NCI-H460 (cell line): ENCODE data around the gene CALML5. TPM values are rescaled to one million over a fixed set of nuclear protein-coding genes. Genes with fewer than 3 reads are reported as not detected.

Experiments
- DNase-seq: peaks from one replicate; pipeline ENCODE4 v3.0.0-alpha.2; 2016; ENCODE audit warnings: low read depth; ENCODE audit errors: extremely low read depth
- polyA plus RNA-seq: library from polyadenylated mRNA; depleted of rRNA; stranded (reverse); fragments of >200 nt; gene quantifications from 2 replicates; pipeline ENCODE4 v1.2.3, GENCODE V29; 2014; cell fraction: nucleus; rRNA removed
- total RNA-seq: library from RNA; depleted of rRNA; stranded (reverse); fragments of >200 nt; shearing (Covaris generic); gene quantifications from 2 replicates; pipeline ENCODE4 v1.2.3, GENCODE V29; 2014; rRNA removed

The CALML5 gene, protein sequence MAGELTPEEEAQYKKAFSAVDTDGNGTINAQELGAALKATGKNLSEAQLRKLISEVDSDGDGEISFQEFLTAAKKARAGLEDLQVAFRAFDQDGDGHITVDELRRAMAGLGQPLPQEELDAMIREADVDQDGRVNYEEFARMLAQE
- not detected in 2 replicates for total RNA-seq
- not detected in 2 replicates for polyA plus RNA-seq

- DNase-seq = no peak
These were observed at the start of gene CALML5 for GRCh38 chr10:5499493-5500140. TSS of gene CALML5 (minus strand) at chr10:5499570. CDS start at chr10:5499438, 132 bp downstream.

DNA sequence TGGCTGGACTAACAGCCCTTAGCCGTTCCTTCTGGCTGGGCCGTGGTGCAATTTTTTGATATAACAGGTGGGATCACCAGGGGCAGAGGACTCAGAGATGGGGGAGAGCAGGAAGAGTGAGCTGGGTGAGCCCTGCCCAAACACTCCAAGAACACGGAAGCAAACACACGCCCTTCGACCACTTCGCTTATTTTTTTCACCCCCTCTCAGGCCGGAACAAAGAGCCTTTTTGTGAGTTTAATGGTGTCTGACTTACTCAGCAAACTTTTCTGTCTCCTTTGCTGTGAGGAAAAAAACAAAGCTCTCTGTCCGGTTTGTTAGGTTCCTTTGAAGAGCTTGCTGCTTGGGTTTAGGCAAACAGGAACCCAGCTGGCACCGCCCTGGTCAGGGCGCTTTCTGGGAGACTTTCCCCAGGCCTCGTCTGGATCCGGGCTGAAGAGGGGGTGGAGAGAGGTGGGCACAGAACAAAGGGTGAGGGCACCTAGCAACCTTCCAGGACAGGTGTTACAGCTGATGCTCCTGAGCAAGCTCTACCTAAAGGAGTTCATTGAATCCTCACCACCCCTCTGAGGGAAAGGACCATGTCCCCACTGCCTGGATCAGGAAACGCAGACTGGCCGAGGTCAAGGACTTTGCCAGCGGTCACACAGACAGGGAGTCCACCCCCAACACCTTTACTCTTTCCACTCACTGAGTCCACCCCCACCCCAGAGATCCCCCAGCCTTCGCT lies 48.7 kb upstream of the CALML5 start:
- DNase-seq = no peak

- no peak for DNase-seq
These were observed 48.2 kb upstream of the CALML5 start for GRCh38 chr10:5547681-5547930.

DNA sequence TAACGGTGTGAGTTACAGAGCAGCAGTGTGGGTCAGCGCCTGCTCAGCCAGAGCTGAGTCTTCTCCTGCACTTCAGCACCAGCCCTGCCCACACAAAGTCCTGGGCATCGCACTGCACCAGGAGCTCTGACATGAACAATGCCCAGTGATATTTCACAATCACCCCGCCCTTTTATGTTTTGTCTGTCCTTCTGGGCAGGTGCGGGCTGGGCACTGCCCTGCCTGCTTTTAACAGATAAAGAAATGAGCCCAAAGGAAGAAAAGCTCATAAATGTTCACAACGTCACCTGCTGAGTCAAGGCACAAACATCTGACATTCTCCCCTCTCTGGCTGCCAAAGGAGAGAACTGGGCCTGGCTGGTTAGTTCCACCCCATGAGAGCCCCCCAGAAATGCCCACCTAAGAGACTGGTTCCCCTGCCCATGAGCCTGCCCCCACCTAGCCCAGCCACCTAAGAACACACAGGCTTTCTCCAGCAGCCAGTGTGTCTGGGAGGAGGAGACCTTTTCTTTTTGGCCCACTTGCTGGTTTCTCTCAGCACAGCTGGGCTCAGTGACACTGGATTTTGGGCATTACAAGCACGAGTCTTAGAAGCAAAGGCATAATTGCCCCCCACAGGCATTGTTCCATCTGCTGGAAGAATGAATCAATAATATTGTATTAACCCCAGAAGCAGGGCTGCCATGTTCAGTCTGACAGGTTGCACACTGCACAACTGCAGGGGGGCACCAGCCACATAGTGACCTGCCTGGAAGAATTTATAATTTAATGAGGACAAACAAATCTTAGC lies 47.7 kb upstream of the CALML5 start:
- no peak for DNase-seq

- peak; percentile 74 for DNase-seq
These were observed 46.7 kb upstream of the CALML5 start for GRCh38 chr10:5545778-5546710.

- no peak for DNase-seq
These were observed 46.0 kb upstream of the CALML5 start for GRCh38 chr10:5545426-5545777.

DNA sequence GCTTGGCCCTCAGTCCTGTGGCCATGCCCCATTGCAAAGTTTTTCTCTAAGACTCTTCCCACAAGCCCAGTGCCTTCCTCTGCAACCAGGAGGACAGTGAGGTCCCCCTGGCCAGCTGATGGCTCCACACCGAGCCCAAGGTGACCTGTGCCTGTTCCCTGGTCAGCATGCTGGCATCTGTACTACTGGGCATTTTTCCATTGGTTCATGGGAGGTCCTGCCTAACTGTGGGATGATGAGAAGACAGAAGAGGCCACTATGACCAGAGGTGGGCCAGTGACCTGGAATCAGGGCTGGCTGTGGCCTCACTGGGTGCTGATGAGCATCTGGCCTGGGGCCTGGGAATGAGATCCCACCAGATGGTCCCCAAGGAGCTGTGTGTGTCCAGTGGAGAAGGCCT lies 45.6 kb upstream of the CALML5 start:
- no peak for DNase-seq

GRCh38 chr10:5544216-5544805 lies 44.9 kb upstream of the CALML5 start:
- DNase-seq = no peak

DNA sequence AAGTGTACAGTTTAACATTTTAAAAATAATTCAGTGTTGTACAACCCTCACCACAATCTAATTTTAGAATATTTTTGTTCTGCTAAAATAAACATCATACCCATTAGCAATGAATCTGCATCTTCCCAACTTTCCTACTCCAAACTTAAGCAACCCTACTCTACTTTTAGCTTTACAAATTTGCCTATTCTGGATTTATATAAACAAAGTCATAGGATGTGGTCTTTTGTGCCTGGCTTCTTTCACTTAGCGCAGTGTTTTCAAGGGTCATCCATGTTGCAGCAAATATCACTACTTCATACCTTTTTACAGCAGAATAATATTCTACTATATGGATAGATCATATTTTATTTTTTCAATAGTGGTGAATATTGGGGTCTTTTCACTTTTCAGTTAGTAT lies 44.3 kb upstream of the CALML5 start:
- DNase-seq = no peak

DNA sequence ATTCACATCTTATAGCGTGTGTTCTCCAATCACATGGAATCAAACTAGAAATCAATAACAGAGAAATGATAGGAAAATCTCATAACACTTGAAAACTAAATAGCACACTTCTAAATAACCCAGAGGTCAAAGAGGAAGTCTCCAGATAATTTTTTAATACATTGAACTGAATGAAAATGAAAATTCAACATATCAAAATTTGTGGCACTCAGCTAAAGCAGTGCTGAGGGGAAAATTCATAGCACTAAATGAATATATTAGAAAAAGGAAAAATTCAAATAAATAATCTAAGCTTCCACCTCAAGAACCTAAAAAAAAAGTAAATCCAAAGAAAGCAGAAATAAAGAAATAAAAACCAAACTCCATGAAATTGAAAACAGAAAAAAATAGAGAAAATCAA lies 42.7 kb upstream of the CALML5 start:
- DNase-seq = no peak

GRCh38 chr10:5540891-5541290 lies 41.5 kb upstream of the CALML5 start:
- no peak for DNase-seq

GRCh38 chr10:5540080-5540479 lies 40.7 kb upstream of the CALML5 start:
- DNase-seq = no peak

GRCh38 chr10:5538892-5539651 lies 39.7 kb upstream of the CALML5 start:
- DNase-seq = no peak

DNA sequence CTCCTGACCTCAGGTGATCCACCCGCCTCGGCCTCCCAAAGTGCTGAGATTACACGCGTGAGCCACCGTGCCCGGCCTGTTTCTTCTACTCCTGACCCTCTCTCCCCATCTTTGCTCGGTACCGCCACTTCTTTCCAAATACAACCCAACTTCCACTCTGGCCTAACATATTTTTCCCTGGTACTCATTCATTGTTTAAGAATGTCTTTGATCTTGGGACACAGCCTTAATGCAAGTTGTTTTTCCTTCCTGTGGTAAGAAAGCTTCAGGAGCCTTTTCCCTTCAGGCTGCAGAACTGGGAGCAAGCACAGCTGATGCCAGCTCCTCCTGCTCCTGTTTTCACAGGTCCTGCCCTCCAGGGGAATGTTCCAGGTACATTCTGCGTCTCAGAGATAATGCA lies 39.1 kb upstream of the CALML5 start:
- no peak for DNase-seq

DNA sequence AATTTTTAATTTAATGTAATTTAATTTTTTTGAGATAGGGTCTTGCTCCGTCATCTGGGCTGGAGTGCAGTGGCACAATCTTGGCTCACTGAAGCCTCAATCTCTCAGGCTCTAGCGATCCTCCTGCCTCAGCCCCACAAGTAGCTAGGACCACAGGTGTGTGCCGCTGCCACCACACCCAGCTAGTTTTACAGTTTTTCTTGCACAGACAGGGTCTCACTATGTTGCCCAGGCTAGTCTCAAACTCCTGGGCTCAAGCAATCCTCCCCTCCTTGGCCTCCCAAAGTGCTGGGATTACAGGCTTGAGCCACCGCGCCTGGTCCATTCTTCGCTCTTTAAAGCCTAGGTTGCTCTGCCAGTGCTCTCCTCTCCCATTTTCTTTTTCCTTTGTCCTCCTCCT lies 38.3 kb upstream of the CALML5 start:
- no peak for DNase-seq

DNA sequence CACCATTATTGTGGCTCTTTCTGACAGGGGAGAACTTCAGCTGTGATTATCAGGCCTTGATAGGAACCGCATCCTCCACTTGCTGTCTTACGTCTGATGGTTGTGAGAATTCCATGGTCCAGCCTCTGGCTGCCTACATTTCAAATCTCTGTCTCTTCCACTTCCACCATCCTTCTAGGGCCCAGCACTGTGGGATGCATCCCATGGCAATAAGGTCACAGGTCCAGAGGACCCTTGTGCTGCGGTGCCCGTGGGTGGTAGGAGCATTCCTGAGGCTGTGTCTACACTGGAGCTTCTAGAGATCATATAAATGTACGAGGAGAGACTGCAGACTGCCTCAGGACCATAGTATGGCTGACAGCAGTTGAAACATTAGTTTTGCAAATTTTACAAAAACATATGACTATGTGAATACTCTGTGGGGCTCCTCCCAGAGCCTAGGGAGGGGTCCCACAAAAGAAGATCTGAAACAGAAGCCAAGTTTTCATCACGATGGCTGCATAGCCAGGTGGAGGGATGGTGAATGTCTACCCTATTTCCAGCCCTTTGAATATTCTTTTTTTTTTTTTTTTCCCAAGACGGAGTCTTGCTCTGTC lies 37.2 kb upstream of the CALML5 start:
- DNase-seq = no peak

DNA sequence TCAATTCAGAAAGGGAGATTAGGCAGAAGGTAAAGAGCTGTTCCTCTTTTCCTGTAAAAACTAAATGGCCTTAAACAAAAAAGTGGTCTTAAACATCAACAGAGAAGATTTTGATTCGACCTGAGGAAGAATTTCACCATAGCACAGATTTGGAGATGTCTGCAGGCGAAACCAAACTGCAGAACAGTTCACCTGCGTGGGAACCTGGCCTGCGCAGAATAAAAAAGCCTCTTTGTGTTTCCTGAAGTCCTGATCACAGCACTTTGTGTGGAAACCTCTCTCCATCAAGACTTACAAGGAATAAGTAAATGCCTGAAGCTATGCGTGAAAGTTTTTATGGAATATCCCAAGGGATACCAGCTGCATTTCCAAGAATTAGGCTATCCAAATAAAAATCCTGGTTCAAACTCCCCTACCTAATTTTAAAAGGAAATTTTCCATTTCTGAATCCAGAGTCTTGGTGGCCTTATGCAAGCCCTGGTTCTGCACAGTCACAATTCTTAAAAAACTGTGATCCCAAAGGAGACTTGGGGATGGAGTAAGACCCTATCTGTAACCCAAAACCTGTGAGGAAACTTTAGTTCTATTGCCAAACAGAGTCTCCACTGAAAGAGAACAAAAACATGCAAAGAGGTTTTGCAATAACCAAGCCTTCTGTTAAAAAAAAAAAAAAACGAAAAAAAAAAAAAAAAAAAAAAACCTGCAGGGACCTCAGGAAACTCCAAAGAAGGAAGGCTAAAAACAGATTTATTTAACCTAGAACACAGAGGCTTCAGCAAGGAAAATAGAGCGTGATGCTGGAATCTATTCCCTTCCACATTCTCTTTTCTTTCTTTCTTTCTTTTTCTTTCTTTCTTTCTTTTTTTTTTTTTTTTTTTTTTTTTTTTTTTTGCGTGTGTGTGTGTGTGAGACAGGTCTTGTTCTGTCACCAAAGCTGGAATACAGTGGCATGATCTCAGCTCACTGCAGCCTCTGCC lies 35.8 kb upstream of the CALML5 start:
- DNase-seq = no peak
